Gastrocnemius medialis (tissue), 4 donors: ENCODE data around the gene TRMT112.

ENCODE experiments used
- CTCF ChIP-seq, 5 experiments: fragments of 450-650 bp in 3 of 5; fragments of 200-600 bp in 2 of 5; sonication (generic) in 2 of 5; IDR thresholded peaks in 4 of 5; conservative IDR thresholded peaks in 1 of 5; 1 replicate in 4 of 5; 2 replicates in 1 of 5; pipeline ENCODE4 v1.5.1; 2016 to 2019; ENCODE audit warnings: antibody characterized with exemption in 5 of 5, mild to moderate bottlenecking in 3 of 5, moderate library complexity in 3 of 5
- POLR2A ChIP-seq, 2 donors: fragments of 450-650 bp; IDR thresholded peaks; one replicate each; pipeline ENCODE4 v1.6.1; 2017; ENCODE audit warnings: antibody characterized with exemption in 2 of 2, mild to moderate bottlenecking in 2 of 2, moderate library complexity in 2 of 2

GRCh38 chr11:64322925-64323260 lies 5.5 kb upstream of the TRMT112 start:
- no peak for TF ChIP-seq CTCF (IDR thresholded peaks at IDR 0.05 in 4 of 5, conservative IDR thresholded peaks at IDR 0.05 in 1 of 5)
- no peak for TF ChIP-seq POLR2A (IDR thresholded peaks at IDR 0.05)
